ENCODE results near the gene ZMYM2. TPM values are rescaled to one million over a fixed set of nuclear protein-coding genes. Genes with fewer than 3 reads are reported as not detected.

The ZMYM2 gene
- total and polyA plus RNA-seq, 2 experiments from 2014 or later, result 87.9 to 159 TPM

DNA sequence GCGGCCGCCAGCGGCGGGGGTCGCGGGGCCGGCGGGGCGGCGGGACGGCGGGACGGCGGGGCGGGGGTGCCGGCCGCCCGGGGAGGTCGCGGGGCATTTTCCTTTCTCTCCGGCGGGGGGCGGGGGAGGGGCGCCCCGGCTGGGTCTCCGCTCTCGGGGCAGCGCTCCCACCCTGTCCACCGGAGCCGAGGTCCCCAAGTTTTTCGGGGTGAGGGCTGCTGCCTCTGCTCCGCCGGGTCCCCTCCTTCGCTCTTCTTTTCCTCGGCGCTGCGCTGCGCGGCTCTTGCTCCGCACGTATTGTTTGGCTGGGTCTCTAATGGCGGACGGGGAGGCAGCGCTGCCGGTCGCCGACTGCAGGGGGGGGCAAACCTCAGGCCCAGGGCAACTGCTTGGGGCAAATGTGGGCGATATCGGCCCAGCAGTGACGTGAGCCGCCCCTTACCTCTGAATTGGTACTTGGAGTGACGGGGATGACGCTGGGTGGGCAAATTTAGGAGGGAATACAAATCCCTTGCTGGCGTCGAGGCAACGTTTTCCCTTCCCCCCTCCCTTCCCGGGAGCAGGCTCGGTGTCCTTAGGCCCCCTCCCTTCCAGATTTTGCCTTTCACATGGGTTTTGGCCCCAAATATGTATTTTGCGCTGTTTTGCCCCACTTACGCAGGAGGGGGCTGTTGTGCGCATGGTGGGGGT is 759 bp downstream of the ZMYM2 start:
- peaks cover 42% of the 10 kb centered on the region for H3K36me3 Mint-ChIP-seq (ENCODE audit: low read depth)
- peak overlapping the region; percentile 97 for H3K4me3 Mint-ChIP-seq
- H3K36me3 ChIP-seq (ENCODE audit: insufficient read depth), result peaks cover 10% of the 10 kb centered on the region
- TF ChIP-seq CREB1 (CRISPR knock-in tag; IDR thresholded peaks at IDR 0.05; ENCODE audit: low read depth), result peak; percentile 63
- TF ChIP-seq, protein P1, sequence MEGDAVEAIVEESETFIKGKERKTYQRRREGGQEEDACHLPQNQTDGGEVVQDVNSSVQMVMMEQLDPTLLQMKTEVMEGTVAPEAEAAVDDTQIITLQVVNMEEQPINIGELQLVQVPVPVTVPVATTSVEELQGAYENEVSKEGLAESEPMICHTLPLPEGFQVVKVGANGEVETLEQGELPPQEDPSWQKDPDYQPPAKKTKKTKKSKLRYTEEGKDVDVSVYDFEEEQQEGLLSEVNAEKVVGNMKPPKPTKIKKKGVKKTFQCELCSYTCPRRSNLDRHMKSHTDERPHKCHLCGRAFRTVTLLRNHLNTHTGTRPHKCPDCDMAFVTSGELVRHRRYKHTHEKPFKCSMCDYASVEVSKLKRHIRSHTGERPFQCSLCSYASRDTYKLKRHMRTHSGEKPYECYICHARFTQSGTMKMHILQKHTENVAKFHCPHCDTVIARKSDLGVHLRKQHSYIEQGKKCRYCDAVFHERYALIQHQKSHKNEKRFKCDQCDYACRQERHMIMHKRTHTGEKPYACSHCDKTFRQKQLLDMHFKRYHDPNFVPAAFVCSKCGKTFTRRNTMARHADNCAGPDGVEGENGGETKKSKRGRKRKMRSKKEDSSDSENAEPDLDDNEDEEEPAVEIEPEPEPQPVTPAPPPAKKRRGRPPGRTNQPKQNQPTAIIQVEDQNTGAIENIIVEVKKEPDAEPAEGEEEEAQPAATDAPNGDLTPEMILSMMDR (conservative IDR thresholded peaks at IDR 0.05; ENCODE audit: low read depth in 2 of 2), result no peak
- TF ChIP-seq, protein P2, sequence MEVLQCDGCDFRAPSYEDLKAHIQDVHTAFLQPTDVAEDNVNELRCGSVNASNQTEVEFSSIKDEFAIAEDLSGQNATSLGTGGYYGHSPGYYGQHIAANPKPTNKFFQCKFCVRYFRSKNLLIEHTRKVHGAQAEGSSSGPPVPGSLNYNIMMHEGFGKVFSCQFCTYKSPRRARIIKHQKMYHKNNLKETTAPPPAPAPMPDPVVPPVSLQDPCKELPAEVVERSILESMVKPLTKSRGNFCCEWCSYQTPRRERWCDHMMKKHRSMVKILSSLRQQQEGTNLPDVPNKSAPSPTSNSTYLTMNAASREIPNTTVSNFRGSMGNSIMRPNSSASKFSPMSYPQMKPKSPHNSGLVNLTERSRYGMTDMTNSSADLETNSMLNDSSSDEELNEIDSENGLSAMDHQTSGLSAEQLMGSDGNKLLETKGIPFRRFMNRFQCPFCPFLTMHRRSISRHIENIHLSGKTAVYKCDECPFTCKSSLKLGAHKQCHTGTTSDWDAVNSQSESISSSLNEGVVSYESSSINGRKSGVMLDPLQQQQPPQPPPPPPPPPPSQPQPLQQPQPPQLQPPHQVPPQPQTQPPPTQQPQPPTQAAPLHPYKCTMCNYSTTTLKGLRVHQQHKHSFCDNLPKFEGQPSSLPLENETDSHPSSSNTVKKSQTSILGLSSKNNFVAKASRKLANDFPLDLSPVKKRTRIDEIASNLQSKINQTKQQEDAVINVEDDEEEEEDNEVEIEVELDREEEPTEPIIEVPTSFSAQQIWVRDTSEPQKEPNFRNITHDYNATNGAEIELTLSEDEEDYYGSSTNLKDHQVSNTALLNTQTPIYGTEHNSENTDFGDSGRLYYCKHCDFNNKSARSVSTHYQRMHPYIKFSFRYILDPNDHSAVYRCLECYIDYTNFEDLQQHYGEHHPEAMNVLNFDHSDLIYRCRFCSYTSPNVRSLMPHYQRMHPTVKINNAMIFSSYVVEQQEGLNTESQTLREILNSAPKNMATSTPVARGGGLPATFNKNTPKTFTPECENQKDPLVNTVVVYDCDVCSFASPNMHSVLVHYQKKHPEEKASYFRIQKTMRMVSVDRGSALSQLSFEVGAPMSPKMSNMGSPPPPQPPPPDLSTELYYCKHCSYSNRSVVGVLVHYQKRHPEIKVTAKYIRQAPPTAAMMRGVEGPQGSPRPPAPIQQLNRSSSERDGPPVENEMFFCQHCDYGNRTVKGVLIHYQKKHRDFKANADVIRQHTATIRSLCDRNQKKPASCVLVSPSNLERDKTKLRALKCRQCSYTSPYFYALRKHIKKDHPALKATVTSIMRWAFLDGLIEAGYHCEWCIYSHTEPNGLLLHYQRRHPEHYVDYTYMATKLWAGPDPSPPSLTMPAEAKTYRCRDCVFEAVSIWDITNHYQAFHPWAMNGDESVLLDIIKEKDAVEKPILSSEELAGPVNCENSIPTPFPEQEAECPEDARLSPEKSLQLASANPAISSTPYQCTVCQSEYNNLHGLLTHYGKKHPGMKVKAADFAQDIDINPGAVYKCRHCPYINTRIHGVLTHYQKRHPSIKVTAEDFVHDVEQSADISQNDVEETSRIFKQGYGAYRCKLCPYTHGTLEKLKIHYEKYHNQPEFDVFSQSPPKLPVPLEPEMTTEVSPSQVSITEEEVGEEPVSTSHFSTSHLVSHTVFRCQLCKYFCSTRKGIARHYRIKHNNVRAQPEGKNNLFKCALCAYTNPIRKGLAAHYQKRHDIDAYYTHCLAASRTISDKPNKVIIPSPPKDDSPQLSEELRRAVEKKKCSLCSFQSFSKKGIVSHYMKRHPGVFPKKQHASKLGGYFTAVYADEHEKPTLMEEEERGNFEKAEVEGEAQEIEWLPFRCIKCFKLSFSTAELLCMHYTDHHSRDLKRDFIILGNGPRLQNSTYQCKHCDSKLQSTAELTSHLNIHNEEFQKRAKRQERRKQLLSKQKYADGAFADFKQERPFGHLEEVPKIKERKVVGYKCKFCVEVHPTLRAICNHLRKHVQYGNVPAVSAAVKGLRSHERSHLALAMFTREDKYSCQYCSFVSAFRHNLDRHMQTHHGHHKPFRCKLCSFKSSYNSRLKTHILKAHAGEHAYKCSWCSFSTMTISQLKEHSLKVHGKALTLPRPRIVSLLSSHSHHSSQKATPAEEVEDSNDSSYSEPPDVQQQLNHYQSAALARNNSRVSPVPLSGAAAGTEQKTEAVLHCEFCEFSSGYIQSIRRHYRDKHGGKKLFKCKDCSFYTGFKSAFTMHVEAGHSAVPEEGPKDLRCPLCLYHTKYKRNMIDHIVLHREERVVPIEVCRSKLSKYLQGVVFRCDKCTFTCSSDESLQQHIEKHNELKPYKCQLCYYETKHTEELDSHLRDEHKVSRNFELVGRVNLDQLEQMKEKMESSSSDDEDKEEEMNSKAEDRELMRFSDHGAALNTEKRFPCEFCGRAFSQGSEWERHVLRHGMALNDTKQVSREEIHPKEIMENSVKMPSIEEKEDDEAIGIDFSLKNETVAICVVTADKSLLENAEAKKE (CRISPR knock-in tag; IDR thresholded peaks at IDR 0.05), result no peak
- H3K27ac Mint-ChIP-seq, result peak overlapping the region; percentile 97
- no peaks in the 10 kb centered on the region for H3K9me2 ChIP-seq (ENCODE audit: insufficient read depth)
- peaks cover 3% of the 10 kb centered on the region; the same call in 1 of the 2 replicates for H3F3A ChIP-seq (replicated peaks; ENCODE audit: low read depth)
- H3K27me3 ChIP-seq (ENCODE audit: insufficient read depth), result no peaks in the 10 kb centered on the region
- H3K4me1 Mint-ChIP-seq, result peaks cover 18% of the 10 kb centered on the region
- peak overlapping the region; percentile 68 for H3K4me3 ChIP-seq
- peaks cover 32% of the 10 kb centered on the region for H4K20me1 ChIP-seq (replicated peaks; ENCODE audit: insufficient read depth)
- peak overlapping the region; percentile 86 for H3K4me2 ChIP-seq
- no peak overlapping the region for H2AFZ ChIP-seq
- ATAC-seq (peak; percentile 3), DNase-seq (ENCODE audit: low spot score) (peak; percentile 61)
- peaks cover 6% of the 10 kb centered on the region for H3K27me3 Mint-ChIP-seq (ENCODE audit: insufficient read depth, low read depth, poor library complexity)
- H3K9me3 Mint-ChIP-seq, result peaks cover 4% of the 10 kb centered on the region
- peaks cover 18% of the 10 kb centered on the region for H3K4me1 ChIP-seq (ENCODE audit: insufficient read depth)
- peaks cover 49% of the 10 kb centered on the region for H3K79me2 ChIP-seq (replicated peaks; ENCODE audit: insufficient read depth)
- H3K27ac ChIP-seq (ENCODE audit: low read depth), result peak overlapping the region; percentile 98

All from GM23338 (cell line).